ENCODE measurements around the gene PTPRU.

GRCh38 chr1:29322861-29323585 lies 86.7 kb downstream of the PTPRU start:
- TF ChIP-seq CTCF (IDR thresholded peaks at IDR 0.05 in 4 of 5, conservative IDR thresholded peaks at IDR 0.05 in 1 of 5) (no peak), POLR2A (IDR thresholded peaks at IDR 0.05) (no peak)

Measured in gastrocnemius medialis (tissue), 4 donors.